H1 (cell line): ENCODE measurements around the gene HSD17B8. TPM values are rescaled to one million over a fixed set of nuclear protein-coding genes. Genes with fewer than 3 reads are reported as not detected.

Experiments
- CTCF ChIA-PET: fragments of 300-600 bp; sonication (Branson Sonifier 250); formaldehyde crosslinking; loops from one replicate; lab custom pipeline; 2021; ENCODE audit not compliant: partially characterized antibody; lab: Charles Lee
- POLR2A ChIA-PET: fragments of 300-600 bp; sonication (Branson Sonifier 250); formaldehyde crosslinking; loops from one replicate; lab custom pipeline; 2021; ENCODE audit warnings: inconsistent platforms; ENCODE audit not compliant: partially characterized antibody; lab: Charles Lee
- DNase-seq, 2 experiments: peaks; one replicate each; pipeline versions ENCODE4 v3.0.0 to v3.0.0-alpha.2; 2010 to 2022; ENCODE audit warnings: low spot score in 2 of 2, low read depth in 1 of 2, mixed read lengths in 1 of 2
- FAIRE-seq: peaks from 2 replicates; lab custom pipeline; 2011; peaks lifted over from hg19 to GRCh38; lab: Jason Lieb, UNC
- H2AFZ ChIP-seq: 2 replicates; pipeline ENCODE4 v1.8.1; 2012; ENCODE audit warnings: low read length, inconsistent platforms
- H2AK5ac ChIP-seq: 2 replicates; pipeline ENCODE4 v1.6.1; 2013; ENCODE audit warnings: low read depth, low read length
- H2BK120ac ChIP-seq: replicated peaks from 2 replicates; pipeline ENCODE3; 2013; ENCODE audit warnings: low read depth, low read length, inconsistent platforms
- H2BK12ac ChIP-seq: 2 replicates; pipeline ENCODE4 v1.6.1; 2013; ENCODE audit warnings: low read depth, low read length
- H2BK15ac ChIP-seq: 2 replicates; pipeline ENCODE4 v1.6.1; 2013; ENCODE audit warnings: low read length
- H2BK20ac ChIP-seq: 2 replicates; pipeline ENCODE4 v1.6.1; 2013; ENCODE audit warnings: low read length
- H2BK5ac ChIP-seq: 2 replicates; pipeline ENCODE4 v1.6.1; 2013; ENCODE audit warnings: low read depth, low read length
- H3K14ac ChIP-seq: 2 replicates; pipeline ENCODE4 v1.6.1; 2013; ENCODE audit warnings: inconsistent platforms; ENCODE audit not compliant: insufficient read length
- H3K18ac ChIP-seq: 2 replicates; pipeline ENCODE4 v1.6.1; 2013; ENCODE audit warnings: low read length; ENCODE audit errors: extremely low read depth
- H3K23ac ChIP-seq: 2 replicates; pipeline ENCODE4 v1.6.1; 2013; ENCODE audit warnings: inconsistent platforms; ENCODE audit not compliant: insufficient read length
- H3K23me2 ChIP-seq: 2 replicates; pipeline ENCODE4 v1.6.1; 2013; ENCODE audit warnings: low read depth, low read length
- H3K27ac ChIP-seq: 2 replicates; pipeline ENCODE4 v1.6.1; 2011; ENCODE audit warnings: low read depth, low read length, inconsistent platforms
- H3K27me3 ChIP-seq, 4 experiments: replicated peaks in 1 of 4; 1 replicate in 1 of 4; 2 replicates in 3 of 4; pipeline versions ENCODE4 v1.6.1 to v1.8.1; 2011 to 2013; ENCODE audit warnings: low read length in 3 of 4, mild to moderate bottlenecking in 3 of 4, inconsistent platforms in 2 of 4, mixed read lengths in 2 of 4, moderate library complexity in 1 of 4; ENCODE audit not compliant: control insufficient read depth in 3 of 4, insufficient read depth in 3 of 4; ENCODE audit errors: extremely low read depth in 1 of 4
- H3K36me3 ChIP-seq, 4 experiments: 2 replicates each; pipeline versions ENCODE4 v1.6.1 to v1.8.1; 2011 to 2013; ENCODE audit warnings: mild to moderate bottlenecking in 4 of 4, low read length in 3 of 4, moderate library complexity in 2 of 4, control low read depth in 1 of 4, inconsistent platforms in 1 of 4; ENCODE audit not compliant: insufficient read depth in 4 of 4, control insufficient read depth in 2 of 4
- H3K4ac ChIP-seq: replicated peaks from 2 replicates; pipeline ENCODE3; 2013; ENCODE audit warnings: low read length, low read depth, mixed read lengths, inconsistent platforms; ENCODE audit not compliant: insufficient read length
- H3K4me1 ChIP-seq, 4 experiments: replicated peaks in 1 of 4; 1 replicate in 1 of 4; 2 replicates in 3 of 4; pipeline versions ENCODE4 v1.6.1 to v1.8.1; 2011 to 2013; ENCODE audit warnings: low read length in 3 of 4, inconsistent platforms in 2 of 4, mixed read lengths in 1 of 4; ENCODE audit not compliant: insufficient read depth in 4 of 4, control insufficient read depth in 3 of 4
- H3K4me2 ChIP-seq, 2 experiments: 2 replicates each; pipeline versions ENCODE4 v1.6.1 to v1.8.1; 2011 to 2013; ENCODE audit warnings: low read depth in 2 of 2, low read length in 2 of 2, control low read depth in 1 of 2, inconsistent platforms in 1 of 2, mild to moderate bottlenecking in 1 of 2; ENCODE audit not compliant: insufficient read depth in 1 of 2
- H3K4me3 ChIP-seq, 4 experiments: fragments of 200-600, 300-600 bp in 1 of 4; sonication (generic), shearing (Covaris generic), sonication (Bioruptor Twin) in 1 of 4; 2 replicates each; pipeline versions ENCODE4 v1.5.1 to v1.8.1; 2011 to 2016; ENCODE audit warnings: low read length in 4 of 4, low read depth in 3 of 4, control low read depth in 2 of 4, inconsistent platforms in 2 of 4, mild to moderate bottlenecking in 2 of 4, mixed read lengths in 1 of 4, moderate library complexity in 1 of 4; ENCODE audit not compliant: insufficient read depth in 2 of 4; ENCODE audit errors: extremely low read depth in 1 of 4
- H3K56ac ChIP-seq: replicated peaks from 2 replicates; pipeline ENCODE3; 2013; ENCODE audit warnings: low read depth, mild to moderate bottlenecking, mixed read lengths, low read length, inconsistent platforms; ENCODE audit not compliant: insufficient read length
- H3K79me1 ChIP-seq: 2 replicates; pipeline ENCODE4 v1.6.1; 2013; ENCODE audit warnings: low read depth, low read length, control low read depth
- H3K79me2 ChIP-seq, 2 experiments: 2 replicates each; pipeline versions ENCODE4 v1.6.1 to v1.8.1; 2012 to 2013; ENCODE audit warnings: low read length in 2 of 2, mild to moderate bottlenecking in 2 of 2, inconsistent platforms in 1 of 2; ENCODE audit not compliant: insufficient read depth in 2 of 2, control insufficient read depth in 1 of 2
- H3K9ac ChIP-seq, 4 experiments: replicated peaks in 1 of 4; 1 replicate in 1 of 4; 2 replicates in 3 of 4; pipeline versions ENCODE4 v1.6.1 to v1.8.1; 2011 to 2013; ENCODE audit warnings: low read depth in 3 of 4, low read length in 3 of 4, control low read depth in 2 of 4, mild to moderate bottlenecking in 2 of 4, moderate library complexity in 2 of 4, inconsistent platforms in 1 of 4; ENCODE audit errors: extremely low read depth in 1 of 4
- H3K9me3 ChIP-seq, 2 experiments: 2 replicates each; pipeline versions ENCODE4 v1.6.1 to v1.8.1; 2012 to 2013; ENCODE audit warnings: mild to moderate bottlenecking in 2 of 2, moderate library complexity in 2 of 2, control low read depth in 1 of 2, inconsistent platforms in 1 of 2, low read depth in 1 of 2, low read length in 1 of 2, mixed read lengths in 1 of 2; ENCODE audit not compliant: insufficient read depth in 2 of 2
- H4K20me1 ChIP-seq, 2 experiments: replicated peaks in 1 of 2; 2 replicates each; pipeline versions ENCODE3 to v1.8.1; 2011 to 2013; ENCODE audit warnings: inconsistent platforms in 2 of 2, low read length in 2 of 2, mild to moderate bottlenecking in 1 of 2; ENCODE audit not compliant: insufficient read depth in 2 of 2, control insufficient read depth in 1 of 2
- H4K5ac ChIP-seq: 2 replicates; pipeline ENCODE4 v1.6.1; 2013; ENCODE audit warnings: low read length, low read depth, mixed read lengths, inconsistent platforms; ENCODE audit not compliant: insufficient read length
- H4K8ac ChIP-seq: 2 replicates; pipeline ENCODE4 v1.8.0; 2013; ENCODE audit warnings: mild to moderate bottlenecking, moderate library complexity, low read length, inconsistent platforms; ENCODE audit not compliant: insufficient read depth; ENCODE audit errors: extremely low read depth
- H4K91ac ChIP-seq: replicated peaks from 2 replicates; pipeline ENCODE3; 2013; ENCODE audit warnings: low read length, mixed read lengths, inconsistent platforms; ENCODE audit not compliant: insufficient read length
- CREB1 ChIP-seq: IDR thresholded peaks from 2 replicates; pipeline ENCODE4 v1.6.1; 2012; ENCODE audit warnings: inconsistent platforms
- EP300 ChIP-seq, 2 experiments: IDR thresholded peaks; 1 replicate in 1 of 2; 2 replicates in 1 of 2; pipeline ENCODE4 v1.6.1; 2011 to 2012; ENCODE audit warnings: low read depth in 2 of 2, low read length in 2 of 2, mild to moderate bottlenecking in 2 of 2, borderline replicate concordance in 1 of 2, inconsistent platforms in 1 of 2, moderate library complexity in 1 of 2
- SAP30 ChIP-seq: fragments of 300-600 bp; sonication (generic); IDR thresholded peaks from 2 replicates; pipeline ENCODE4 v1.7.1; 2012; ENCODE audit warnings: low read length, moderate library complexity, mild to moderate bottlenecking, inconsistent platforms; ENCODE audit not compliant: insufficient read depth, insufficient replicate concordance
- SP2 ChIP-seq: IDR thresholded peaks from 2 replicates; pipeline ENCODE4 v1.6.1; 2012; ENCODE audit warnings: mild to moderate bottlenecking, low read length, inconsistent platforms
- TAF1 ChIP-seq: IDR thresholded peaks from 2 replicates; pipeline ENCODE4 v1.6.1; 2011; ENCODE audit warnings: mild to moderate bottlenecking, low read depth, low read length
- TBP ChIP-seq: IDR thresholded peaks from 2 replicates; pipeline ENCODE4 v1.6.1; 2011; ENCODE audit warnings: low read depth, low read length, improper control_type of control experiment
- WGBS, 2 experiments: shearing (Covaris generic) in 1 of 2; methylation state at CpG; one replicate each; pipeline versions ENCODE4 v1.1.6 to v1.1.7; 2013 to 2015; ENCODE audit warnings: low lambda C conversion rate in 2 of 2, mixed read lengths in 2 of 2, inconsistent platforms in 1 of 2, low coverage in 1 of 2, missing lambda C conversion rate in 1 of 2; ENCODE audit not compliant: insufficient replicate concordance in 2 of 2, insufficient coverage in 1 of 2, insufficient read length in 1 of 2; ENCODE audit errors: extremely low coverage in 1 of 2, missing lambda C conversion rate in 1 of 2; 5-methylcytosine and 5-hydroxymethylcytosine counted together
- polyA plus RNA-seq, 7 experiments: library from polyadenylated mRNA; depleted of rRNA in 3 of 7; stranded (reverse) in 5 of 7; unstranded in 2 of 7; fragments of >200 nt in 5 of 7; fragments of 200-250 nt in 2 of 7; gene quantifications; 1 replicate in 5 of 7; 2 replicates in 1 of 7; 4 replicates in 1 of 7; pipeline versions ENCODE4 v1.2.1 to v1.2.3, GENCODE V29; 2011 to 2013; ENCODE audit warnings: missing spikeins in 2 of 7, mixed read lengths in 2 of 7
- total RNA-seq: library from RNA; stranded (reverse); fragmentation: NEBNext Ultra II Directional; extraction: Animal tissue kit (Norgen Biotek cat#: 25700); gene quantifications from 2 replicates; pipeline ENCODE4 v1.2.1, GENCODE V29; 2021
- TF ChIP-seq, protein P1 (sequence below): IDR thresholded peaks from 2 replicates; pipeline ENCODE4 v1.6.1; 2011; ENCODE audit warnings: low read depth, mild to moderate bottlenecking, low read length; ENCODE audit not compliant: insufficient read depth
- TF ChIP-seq, protein P2 (sequence below): IDR thresholded peaks from 2 replicates; pipeline ENCODE4 v1.6.1; 2012; ENCODE audit warnings: low read length, inconsistent platforms

HSD17B8 gene
- total and polyA plus RNA-seq, 2 of the 8 experiments (the other 6 are each of a cell fraction or from before 2014, with no cell fraction given): 3.3 to 17.1 TPM

DNA sequence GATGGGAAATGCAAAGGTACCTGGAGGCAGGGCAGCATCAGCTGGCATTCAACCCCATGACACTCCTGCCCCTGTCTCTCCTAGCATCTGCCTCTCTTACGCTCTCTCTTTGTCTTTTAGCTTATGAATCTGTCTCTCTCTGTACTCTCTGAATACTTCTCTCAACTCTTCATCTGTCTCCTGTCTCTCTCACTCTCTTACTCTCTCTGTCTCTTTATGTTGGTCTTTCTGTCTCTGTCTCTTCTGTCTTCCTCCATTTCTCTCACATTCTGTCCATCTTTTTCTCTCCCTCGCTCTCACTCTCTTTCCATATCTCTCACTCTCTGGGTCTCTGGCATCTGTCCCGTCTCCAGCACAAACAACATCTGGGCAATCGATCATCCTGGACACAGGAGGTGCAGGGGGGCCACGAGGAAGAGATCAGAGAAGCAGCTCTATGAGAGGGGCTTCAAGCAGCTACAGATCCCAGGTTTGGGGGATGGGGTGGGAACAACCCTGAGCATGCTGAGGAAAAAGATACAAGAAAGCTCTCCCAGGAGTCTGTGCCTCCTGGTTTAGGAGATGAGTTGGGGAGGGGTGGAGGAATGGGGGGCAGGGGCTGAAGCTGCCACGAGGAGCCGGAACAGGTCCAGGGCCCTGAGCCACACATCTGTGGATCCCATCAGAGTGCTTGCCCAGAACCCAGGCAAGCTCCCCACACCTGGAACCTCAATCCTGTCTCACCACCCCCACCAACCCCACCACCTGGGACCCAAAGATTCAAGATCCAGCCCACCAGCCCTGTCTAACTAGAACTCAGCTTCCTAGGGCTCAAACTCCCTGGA is 14.6 kb upstream of the HSD17B8 start:
- Histone ChIP-seq H3K23ac (no peak overlapping the region), H2BK5ac (no peak overlapping the region), H3K27ac (no peak overlapping the region), H3K4me3 (no peak overlapping the region), H2BK15ac (0 out of 2 replicates have a peak overlapping the region, but pooled peaks have one; percentile 33), H3K56ac (no peak overlapping the region), H3K9ac (no peak overlapping the region), H2BK120ac (no peak overlapping the region), H3K23me2 (peaks cover 11% of the 10 kb centered on the region), H2AFZ (no peak overlapping the region), H4K91ac (no peak overlapping the region), H3K14ac (no peak overlapping the region), H4K5ac (no peak overlapping the region), H2BK12ac (no peak overlapping the region), H3K4me1 (peaks cover 0 to 13% (median 9%) of the 10 kb centered on the region in 4 experiments; a peak in 6 of 7 replicates), H3K79me1 (no peaks in the 10 kb centered on the region), H3K18ac (no peak overlapping the region), H3K27me3 (peaks cover 0 to 17% (median 15%) of the 10 kb centered on the region in 4 experiments; a peak in 6 of 7 replicates), H3K4me2 (no peak overlapping the region), H3K79me2 (no peaks in the 10 kb centered on the region), H2AK5ac (no peak overlapping the region), H4K20me1 (no peaks in the 10 kb centered on the region), H3K36me3 (peaks cover 0 to 6% (median 1%) of the 10 kb centered on the region in 4 experiments; a peak in 2 of 8 replicates), H4K8ac (no peak overlapping the region), H2BK20ac (no peak overlapping the region), H3K9me3 (no peaks in the 10 kb centered on the region), H3K4ac (no peak overlapping the region)
- no peak for TF ChIP-seq CREB1
- no peak for TF ChIP-seq EP300 (IDR thresholded peaks at IDR 0.05; ENCODE audit: borderline replicate concordance in 1 of 2, low read depth in 2 of 2, low read length in 2 of 2)
- TF ChIP-seq, protein P1, sequence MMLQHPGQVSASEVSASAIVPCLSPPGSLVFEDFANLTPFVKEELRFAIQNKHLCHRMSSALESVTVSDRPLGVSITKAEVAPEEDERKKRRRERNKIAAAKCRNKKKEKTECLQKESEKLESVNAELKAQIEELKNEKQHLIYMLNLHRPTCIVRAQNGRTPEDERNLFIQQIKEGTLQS: no peak
- TF ChIP-seq TAF1: no peak
- TF ChIP-seq SP2: no peak
- TF ChIP-seq, protein P2, sequence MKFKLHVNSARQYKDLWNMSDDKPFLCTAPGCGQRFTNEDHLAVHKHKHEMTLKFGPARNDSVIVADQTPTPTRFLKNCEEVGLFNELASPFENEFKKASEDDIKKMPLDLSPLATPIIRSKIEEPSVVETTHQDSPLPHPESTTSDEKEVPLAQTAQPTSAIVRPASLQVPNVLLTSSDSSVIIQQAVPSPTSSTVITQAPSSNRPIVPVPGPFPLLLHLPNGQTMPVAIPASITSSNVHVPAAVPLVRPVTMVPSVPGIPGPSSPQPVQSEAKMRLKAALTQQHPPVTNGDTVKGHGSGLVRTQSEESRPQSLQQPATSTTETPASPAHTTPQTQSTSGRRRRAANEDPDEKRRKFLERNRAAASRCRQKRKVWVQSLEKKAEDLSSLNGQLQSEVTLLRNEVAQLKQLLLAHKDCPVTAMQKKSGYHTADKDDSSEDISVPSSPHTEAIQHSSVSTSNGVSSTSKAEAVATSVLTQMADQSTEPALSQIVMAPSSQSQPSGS: no peak
- TF ChIP-seq TBP: no peak
- no peak for TF ChIP-seq SAP30
- ChIA-PET POLR2A (interaction anchor here (0.7 to 1.4 kb wide), 4 partner anchors 8 to 218 kb away, joined by 3 to 6 read pairs (median 3); no protein-coding TSS in a partner anchor), CTCF (interaction anchor here (0.7 to 2.0 kb wide), 11 partner anchors 8 to 208 kb away, joined by 3 to 11 read pairs (median 6); no protein-coding TSS in a partner anchor)
- WGBS, 2 experiments: 81% methylated on average over 7 of the region's 7 CpGs; no CpG with 5 or more reads in 1 of the 2 experiments
- FAIRE-seq: no peak
- no peak for DNase-seq
